WTC11 (cell line): ENCODE measurements around the gene MPST. TPM values are rescaled to one million over a fixed set of nuclear protein-coding genes. Genes with fewer than 3 reads are reported as not detected.
A peak's percentile ranks its signal among the peaks of the same experiment; 100 is the strongest.

Experiments
- ATAC-seq: fragments of 200-7000 bp; cut with Tn5 transposase; 2 replicates; pipeline ENCODE4 v1.10.0; 2021; ENCODE audit warnings: mild to moderate bottlenecking, moderate library complexity
- CTCF ChIA-PET: fragments of 300-600 bp; sonication (Branson Sonifier 250); formaldehyde crosslinking; loops from one replicate; lab custom pipeline; 2021; ENCODE audit warnings: antibody characterized with exemption; lab: Charles Lee
- POLR2A ChIA-PET: fragments of 350-600 bp; sonication (Branson Sonifier 250); formaldehyde crosslinking; loops from one replicate; lab custom pipeline; 2021; ENCODE audit warnings: antibody characterized with exemption; lab: Charles Lee
- DNase-seq: peaks from one replicate; pipeline ENCODE4 v3.0.0; 2021; ENCODE audit warnings: low spot score
- H3K27ac Mint-ChIP-seq: 2 replicates; pipeline ENCODE4 v1.8.0; 2021; ENCODE audit warnings: mixed read lengths
- H3K27me3 Mint-ChIP-seq: 2 replicates; pipeline ENCODE4 v1.8.0; 2021; ENCODE audit warnings: low read depth, mild to moderate bottlenecking, moderate library complexity, mixed read lengths
- H3K36me3 Mint-ChIP-seq: 2 replicates; pipeline ENCODE4 v1.8.0; 2021; ENCODE audit warnings: mixed read lengths
- H3K4me1 Mint-ChIP-seq: 2 replicates; pipeline ENCODE4 v1.8.0; 2022; ENCODE audit warnings: mixed read lengths
- H3K4me3 Mint-ChIP-seq: 2 replicates; pipeline ENCODE4 v1.8.0; 2021; ENCODE audit warnings: mild to moderate bottlenecking, moderate library complexity, mixed read lengths
- H3K9me3 Mint-ChIP-seq: 2 replicates; pipeline ENCODE4 v1.8.0; 2021; ENCODE audit warnings: mixed read lengths
- ATF1 ChIP-seq: sonication (generic); formaldehyde crosslinking; IDR thresholded peaks from 2 replicates; pipeline ENCODE4 v1.8.1; 2023; ENCODE audit warnings: mild to moderate bottlenecking, moderate library complexity, missing genetic modification reagents
- ATF2 ChIP-seq: sonication (generic); formaldehyde crosslinking; IDR thresholded peaks from 2 replicates; pipeline ENCODE4 v1.8.1; 2022; ENCODE audit warnings: low read depth, missing genetic modification reagents, borderline replicate concordance
- ATF3 ChIP-seq: sonication (generic); formaldehyde crosslinking; conservative IDR thresholded peaks from 2 replicates; pipeline ENCODE4 v1.8.1; 2022; ENCODE audit warnings: mild to moderate bottlenecking, missing genetic modification reagents
- ATF6 ChIP-seq: sonication (generic); formaldehyde crosslinking; IDR thresholded peaks from 2 replicates; pipeline ENCODE4 v1.8.1; 2023; ENCODE audit warnings: mild to moderate bottlenecking, missing genetic modification reagents
- CDX4 ChIP-seq: fragments of 250-450 bp; sonication (Bioruptor Pico); IDR thresholded peaks from 2 replicates; pipeline ENCODE4 v1.9.0; 2021; ENCODE audit warnings: moderate library complexity, mild to moderate bottlenecking, inconsistent platforms, borderline replicate concordance
- EMX1 ChIP-seq: fragments of 250-450 bp; sonication (Bioruptor Pico); IDR thresholded peaks from 2 replicates; pipeline ENCODE4 v1.8.0; 2021; ENCODE audit warnings: mild to moderate bottlenecking
- FOXJ3 ChIP-seq: sonication (generic); formaldehyde crosslinking; IDR thresholded peaks from 2 replicates; pipeline ENCODE4 v1.9.0; 2021; ENCODE audit warnings: missing genetic modification reagents, mild to moderate bottlenecking, borderline replicate concordance
- FOXK1 ChIP-seq: sonication (generic); formaldehyde crosslinking; IDR thresholded peaks from 2 replicates; pipeline ENCODE4 v1.8.0; 2022; ENCODE audit warnings: mild to moderate bottlenecking, moderate library complexity, missing genetic modification reagents
- GABPB1 ChIP-seq: sonication (generic); formaldehyde crosslinking; IDR thresholded peaks from 2 replicates; pipeline ENCODE4 v1.8.1; 2023; ENCODE audit warnings: mild to moderate bottlenecking, missing genetic modification reagents
- GTF2I ChIP-seq: fragments of 250-450 bp; sonication (Bioruptor Pico); conservative IDR thresholded peaks from 2 replicates; pipeline ENCODE4 v1.4.0; 2021; ENCODE audit warnings: mild to moderate bottlenecking
- NR3C1 ChIP-seq: sonication (generic); formaldehyde crosslinking; conservative IDR thresholded peaks from 2 replicates; pipeline ENCODE4 v1.8.1; 2023; ENCODE audit warnings: low read depth, mild to moderate bottlenecking, missing genetic modification reagents
- PRRX2 ChIP-seq: fragments of 250-450 bp; sonication (Bioruptor Pico); IDR thresholded peaks from 2 replicates; pipeline ENCODE4 v1.8.0; 2021; ENCODE audit warnings: mild to moderate bottlenecking
- SMAD3 ChIP-seq: sonication (generic); formaldehyde crosslinking; IDR thresholded peaks from 2 replicates; pipeline ENCODE4 v1.8.0; 2022; ENCODE audit warnings: missing genetic modification reagents, mild to moderate bottlenecking, borderline replicate concordance
- SP1 ChIP-seq: sonication (generic); formaldehyde crosslinking; conservative IDR thresholded peaks from 2 replicates; pipeline ENCODE4 v1.8.1; 2022; ENCODE audit warnings: missing genetic modification reagents
- TEAD1 ChIP-seq: sonication (generic); formaldehyde crosslinking; IDR thresholded peaks from 2 replicates; pipeline ENCODE4 v1.8.0; 2022; ENCODE audit warnings: mild to moderate bottlenecking, missing genetic modification reagents
- ZNF512 ChIP-seq: sonication (generic); formaldehyde crosslinking; IDR thresholded peaks from 2 replicates; pipeline ENCODE4 v1.8.1; 2022; ENCODE audit warnings: missing genetic modification reagents, borderline replicate concordance
- ZSCAN18 ChIP-seq: fragments of 250-450 bp; sonication (Bioruptor Pico); IDR thresholded peaks from 2 replicates; pipeline ENCODE4 v2.1.2; 2022; ENCODE audit warnings: mild to moderate bottlenecking, moderate library complexity
- total RNA-seq: library from RNA; stranded (reverse); gene quantifications from 3 replicates; pipeline ENCODE4 v1.2.3, GENCODE V29; 2021

The MPST gene
- total RNA-seq, 1 experiment from 2014 or later: 86.6 TPM

- TF ChIP-seq ZNF512: no peak
- no peak for TF ChIP-seq FOXK1 (CRISPR knock-in tag)
- TF ChIP-seq FOXJ3 (CRISPR knock-in tag): no peak
- no peak for TF ChIP-seq NR3C1
- no peak for TF ChIP-seq SP1 (CRISPR knock-in tag)
- no peak for TF ChIP-seq ATF2 (CRISPR knock-in tag)
- no peak for TF ChIP-seq PRRX2 (CRISPR knock-in tag)
- no peak for TF ChIP-seq ATF1 (CRISPR knock-in tag)
Observed at GRCh38 chr22:37032134-37032534, 12.6 kb downstream of the MPST start (continued).

GRCh38 chr22:37032535-37033460 lies 13.3 kb downstream of the MPST start:
- ATAC-seq (peak; percentile 46), DNase-seq (no peak)
- Mint-ChIP-seq H3K4me1 (peaks cover 31% of the 10 kb centered on the region), H3K36me3 (peaks cover 2% of the 10 kb centered on the region; the same call in 1 of the 2 replicates), H3K27me3 (peaks cover 8% of the 10 kb centered on the region), H3K9me3 (no peaks in the 10 kb centered on the region), H3K4me3 (no peak overlapping the region), H3K27ac (0 out of 2 replicates have a peak overlapping the region, but pooled peaks have one; percentile 30)
- ChIA-PET POLR2A (interaction anchor here (0.5 to 1.4 kb wide), 3 partner anchors 12 to 474 kb away, joined by 3 read pairs; no protein-coding TSS in a partner anchor), CTCF (interaction anchor here (0.6 to 4.9 kb wide), 10 partner anchors 9 to 219 kb away, joined by 3 to 38 read pairs (median 3); partner anchors contain the start of genes MPST and TST)
- TF ChIP-seq GABPB1 (CRISPR knock-in tag) (peak; percentile 99), ATF6 (CRISPR knock-in tag) (no peak), GTF2I (CRISPR knock-in tag) (0 out of 2 replicates have a peak, but pooled peaks have one; percentile 10), TEAD1 (CRISPR knock-in tag) (no peak)

GRCh38 chr22:37033605-37034430 lies 14.3 kb downstream of the MPST start:
- ChIA-PET CTCF (interaction anchor here (1.9 kb wide), 1 partner anchor 10 kb away, joined by 7 read pairs; no protein-coding TSS in a partner anchor), POLR2A (no interaction called here)
- Mint-ChIP-seq H3K36me3 (no peaks in the 10 kb centered on the region), H3K4me3 (no peak overlapping the region), H3K27ac (no peak overlapping the region), H3K27me3 (peaks cover 8% of the 10 kb centered on the region), H3K9me3 (no peaks in the 10 kb centered on the region), H3K4me1 (peaks cover 31% of the 10 kb centered on the region)
- DNase-seq (no peak), ATAC-seq (no peak)
- TF ChIP-seq FOXK1 (CRISPR knock-in tag): no peak
- TF ChIP-seq CDX4 (CRISPR knock-in tag): no peak
- no peak for TF ChIP-seq EMX1
- TF ChIP-seq ZSCAN18 (CRISPR knock-in tag): no peak
- no peak for TF ChIP-seq SMAD3 (CRISPR knock-in tag)
- no peak for TF ChIP-seq ATF3
